ENCODE results near the gene C3orf22. TPM values are rescaled to one million over a fixed set of nuclear protein-coding genes. Genes with fewer than 3 reads are reported as not detected.
A peak's percentile ranks its signal among the peaks of the same experiment; 100 is the strongest.

Gene C3orf22
- total RNA-seq, 1 donor from 2014 or later: not detected

GRCh38 chr3:126531051-126531330 is 27.7 kb downstream of the C3orf22 start:
- H3K27ac ChIP-seq (replicated peaks): peak overlapping the region; percentile 71

GRCh38 chr3:126530171-126531050 is 28.3 kb downstream of the C3orf22 start:
- H3K36me3 ChIP-seq: no peaks in the 10 kb centered on the region
- peaks cover 28% of the 10 kb centered on the region for H3K4me1 ChIP-seq
- DNase-seq: peak; percentile 53
- intact Hi-C loops (cut with micrococcal nuclease): no loop called here
- H3K27ac ChIP-seq (replicated peaks): peak overlapping the region; percentile 71
- no peaks in the 10 kb centered on the region for H3K9me3 ChIP-seq (replicated peaks)
- H3K27me3 ChIP-seq (ENCODE audit: low read depth): peaks cover 13% of the 10 kb centered on the region
- no peak for TF ChIP-seq CTCF (IDR thresholded peaks at IDR 0.05; ENCODE audit: borderline replicate concordance)
- H3K4me3 ChIP-seq: no peak overlapping the region

More at GRCh38 chr3:126531051-126531330, 27.7 kb downstream of the C3orf22 start:
- H3K27me3 ChIP-seq (ENCODE audit: low read depth): peaks cover 7% of the 10 kb centered on the region
- H3K4me1 ChIP-seq: peaks cover 28% of the 10 kb centered on the region
- H3K9me3 ChIP-seq (replicated peaks): no peaks in the 10 kb centered on the region
- no peak for DNase-seq
- H3K36me3 ChIP-seq: no peaks in the 10 kb centered on the region
- no peak overlapping the region for H3K4me3 ChIP-seq
- intact Hi-C loops (cut with micrococcal nuclease): no loop called here
- no peak for TF ChIP-seq CTCF (IDR thresholded peaks at IDR 0.05; ENCODE audit: borderline replicate concordance)

GRCh38 chr3:126529585-126530170 is 29.1 kb downstream of the C3orf22 start:
- Histone ChIP-seq H3K9me3 (replicated peaks) (no peaks in the 10 kb centered on the region), H3K27me3 (ENCODE audit: low read depth) (peaks cover 20% of the 10 kb centered on the region), H3K27ac (replicated peaks) (peak overlapping the region; percentile 71), H3K4me3 (no peak overlapping the region), H3K36me3 (no peaks in the 10 kb centered on the region), H3K4me1 (peaks cover 30% of the 10 kb centered on the region)
- intact Hi-C loops (cut with micrococcal nuclease): no loop called here
- DNase-seq: no peak
- TF ChIP-seq CTCF (IDR thresholded peaks at IDR 0.05; ENCODE audit: borderline replicate concordance): no peak

GRCh38 chr3:126528800-126529541 is 29.8 kb downstream of the C3orf22 start:
- peak; percentile 54 for TF ChIP-seq CTCF (IDR thresholded peaks at IDR 0.05; ENCODE audit: borderline replicate concordance)
- H3K27me3 ChIP-seq (ENCODE audit: low read depth): peaks cover 27% of the 10 kb centered on the region
- H3K9me3 ChIP-seq (replicated peaks): no peaks in the 10 kb centered on the region
- peak overlapping the region; percentile 71 for H3K27ac ChIP-seq (replicated peaks)
- peak; percentile 37 for DNase-seq
- no peaks in the 10 kb centered on the region for H3K36me3 ChIP-seq
- H3K4me3 ChIP-seq: no peak overlapping the region
- intact Hi-C loops (cut with micrococcal nuclease): no loop called here
- H3K4me1 ChIP-seq: peaks cover 36% of the 10 kb centered on the region

GRCh38 chr3:126528419-126528799 is 30.3 kb downstream of the C3orf22 start:
- Histone ChIP-seq H3K36me3 (no peaks in the 10 kb centered on the region), H3K9me3 (replicated peaks) (no peaks in the 10 kb centered on the region), H3K27ac (replicated peaks) (peak overlapping the region; percentile 71), H3K27me3 (ENCODE audit: low read depth) (peaks cover 32% of the 10 kb centered on the region), H3K4me3 (no peak overlapping the region), H3K4me1 (peaks cover 40% of the 10 kb centered on the region)
- intact Hi-C loops (cut with micrococcal nuclease): no loop called here
- DNase-seq: no peak
- TF ChIP-seq CTCF (IDR thresholded peaks at IDR 0.05; ENCODE audit: borderline replicate concordance): no peak
